ENCODE measurements around the gene PGLYRP3.

PGLYRP3 gene

GRCh38 chr1:153251562-153251961 lies 61.2 kb downstream of the PGLYRP3 start:
- no peak for ATAC-seq (replicated peaks)
- DNase-seq: no peak
- no peaks in the 10 kb centered on the region for H3K36me3 Mint-ChIP-seq (ENCODE audit: insufficient read depth)
- no peaks in the 10 kb centered on the region for H3K9me3 Mint-ChIP-seq
- peaks cover 0 to 4% of the 10 kb centered on the region in 2 donors for H3K4me1 Mint-ChIP-seq (ENCODE audit: low read depth in 2 of 2)
- peaks cover 58 to 62% of the 10 kb centered on the region in 2 donors for H3K27me3 Mint-ChIP-seq
- H3K27ac Mint-ChIP-seq: no peak overlapping the region
- no peak overlapping the region for H3K4me3 Mint-ChIP-seq

- Mint-ChIP-seq H3K4me1 (ENCODE audit: low read depth in 2 of 2) (peaks cover 0 to 4% of the 10 kb centered on the region in 2 donors), H3K4me3 (no peak overlapping the region), H3K36me3 (ENCODE audit: insufficient read depth) (no peaks in the 10 kb centered on the region), H3K27me3 (peaks cover 63 to 67% of the 10 kb centered on the region in 2 donors), H3K9me3 (no peaks in the 10 kb centered on the region), H3K27ac (no peak overlapping the region)
- ATAC-seq (replicated peaks) (no peak), DNase-seq (no peak)
These were observed 61.7 kb downstream of the PGLYRP3 start for GRCh38 chr1:153251087-153251486.

GRCh38 chr1:153250166-153250565 lies 62.6 kb downstream of the PGLYRP3 start:
- no peaks in the 10 kb centered on the region for H3K36me3 Mint-ChIP-seq (ENCODE audit: insufficient read depth)
- H3K27me3 Mint-ChIP-seq: peaks cover 67% of the 10 kb centered on the region in 2 donors
- no peak overlapping the region for H3K4me3 Mint-ChIP-seq
- H3K4me1 Mint-ChIP-seq (ENCODE audit: low read depth in 2 of 2): peaks cover 0 to 4% of the 10 kb centered on the region in 2 donors
- H3K9me3 Mint-ChIP-seq: no peaks in the 10 kb centered on the region
- ATAC-seq (replicated peaks) (no peak), DNase-seq (no peak)
- no peak overlapping the region for H3K27ac Mint-ChIP-seq

DNA sequence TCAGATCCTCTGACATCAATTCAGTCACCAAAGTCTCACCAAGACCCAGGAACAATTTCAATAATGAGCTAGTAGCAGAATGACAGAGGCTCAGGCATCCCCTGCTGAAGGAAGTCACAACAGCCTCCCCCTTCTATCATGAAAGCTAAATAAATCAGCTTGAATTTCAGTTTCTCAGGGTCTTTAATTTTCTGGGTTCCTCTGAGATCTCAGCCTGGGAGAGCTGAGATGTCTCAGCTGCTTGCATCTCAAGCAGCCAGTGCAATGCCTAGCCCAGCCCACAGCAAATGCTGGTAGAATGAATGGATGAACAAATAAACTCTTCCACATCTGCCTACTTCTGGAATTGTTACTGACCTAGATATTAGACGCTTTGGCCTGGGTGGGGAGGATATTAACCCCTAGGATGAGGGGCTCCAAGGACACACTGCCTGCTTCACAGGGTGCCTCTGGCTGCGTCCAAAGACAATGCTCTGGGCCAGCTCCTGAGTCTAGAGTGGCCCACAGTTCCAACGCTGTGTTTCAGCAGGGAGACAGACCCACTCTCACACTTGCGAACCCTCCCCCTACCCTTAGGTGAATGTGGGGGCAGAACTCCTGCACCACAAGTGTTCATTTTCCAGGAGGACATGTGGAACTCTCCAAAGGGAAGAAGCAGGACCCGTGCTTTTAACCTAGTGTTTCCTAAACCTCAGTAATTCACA lies 64.4 kb downstream of the PGLYRP3 start:
- peaks cover 50 to 67% of the 10 kb centered on the region in 2 donors for H3K27me3 Mint-ChIP-seq
- H3K4me1 Mint-ChIP-seq (ENCODE audit: low read depth in 2 of 2): no peaks in the 10 kb centered on the region
- H3K4me3 Mint-ChIP-seq: no peak overlapping the region
- no peak overlapping the region for H3K27ac Mint-ChIP-seq
- peaks cover 1 to 9% of the 10 kb centered on the region in 2 donors for H3K9me3 Mint-ChIP-seq
- DNase-seq: no peak
- no peak for ATAC-seq (replicated peaks)
- H3K36me3 Mint-ChIP-seq (ENCODE audit: insufficient read depth): no peaks in the 10 kb centered on the region

Measured in effector memory CD8-positive, alpha-beta T cell (primary cell).